ENCODE measurements around the gene SETSIP.

The SETSIP gene

DNA sequence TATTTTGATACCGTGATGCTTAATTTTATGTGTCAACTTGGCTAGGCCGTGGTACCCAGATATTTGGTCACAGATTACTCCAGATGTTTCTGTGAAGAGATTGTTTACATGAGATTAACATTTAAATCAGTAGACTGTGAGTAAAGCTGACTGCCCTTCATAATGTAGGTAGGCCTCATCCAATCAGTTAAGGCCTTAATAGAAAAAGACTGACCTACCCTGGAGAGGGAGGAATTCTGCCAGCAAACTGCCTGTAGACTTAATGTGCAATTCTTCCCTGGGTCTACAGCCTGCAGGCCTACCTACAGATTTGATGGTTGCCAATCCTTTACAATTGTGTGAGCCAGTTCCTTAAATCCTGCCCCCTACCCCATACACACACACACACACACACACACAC is 4.3 kb downstream of the SETSIP start:
- Histone ChIP-seq H3K4me3 (no peak overlapping the region), H3K27me3 (no peaks in the 10 kb centered on the region), H3K9me3 (no peaks in the 10 kb centered on the region), H4K20me1 (no peaks in the 10 kb centered on the region), H3K4me1 (no peaks in the 10 kb centered on the region), H3K9ac (no peak overlapping the region), H3K36me3 (no peaks in the 10 kb centered on the region), H3K4me2 (no peak overlapping the region), H3K27ac (no peak overlapping the region)
- no peak for TF ChIP-seq Cebpa-rat (IDR thresholded peaks at IDR 0.05)

DNA sequence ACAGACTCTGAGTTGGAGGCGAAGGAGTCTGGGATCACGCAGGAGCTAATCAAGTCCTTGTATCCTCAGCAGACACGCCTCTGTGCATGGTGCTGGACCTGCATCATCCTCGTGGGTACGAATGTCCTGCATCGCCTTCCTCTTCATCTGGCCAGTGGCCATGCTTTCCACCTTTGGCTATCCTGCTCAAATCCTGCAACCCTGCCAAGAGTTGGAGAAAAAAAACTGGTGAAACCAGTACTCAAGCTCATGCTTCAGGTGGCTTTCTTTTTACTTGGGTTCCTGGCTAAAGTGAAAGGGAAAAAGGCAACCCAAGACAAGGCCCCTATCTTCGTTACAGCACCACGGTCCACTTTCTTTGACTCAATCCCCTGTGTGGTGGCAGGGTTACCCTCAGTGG is 8.9 kb downstream of the SETSIP start:
- TF ChIP-seq Cebpa-rat (IDR thresholded peaks at IDR 0.05): no peak
- Histone ChIP-seq H3K9ac (no peak overlapping the region), H3K36me3 (no peaks in the 10 kb centered on the region), H3K27ac (no peak overlapping the region), H3K27me3 (no peaks in the 10 kb centered on the region), H3K4me2 (no peak overlapping the region), H4K20me1 (no peaks in the 10 kb centered on the region), H3K4me1 (no peaks in the 10 kb centered on the region), H3K4me3 (no peak overlapping the region), H3K9me3 (no peaks in the 10 kb centered on the region)

DNA sequence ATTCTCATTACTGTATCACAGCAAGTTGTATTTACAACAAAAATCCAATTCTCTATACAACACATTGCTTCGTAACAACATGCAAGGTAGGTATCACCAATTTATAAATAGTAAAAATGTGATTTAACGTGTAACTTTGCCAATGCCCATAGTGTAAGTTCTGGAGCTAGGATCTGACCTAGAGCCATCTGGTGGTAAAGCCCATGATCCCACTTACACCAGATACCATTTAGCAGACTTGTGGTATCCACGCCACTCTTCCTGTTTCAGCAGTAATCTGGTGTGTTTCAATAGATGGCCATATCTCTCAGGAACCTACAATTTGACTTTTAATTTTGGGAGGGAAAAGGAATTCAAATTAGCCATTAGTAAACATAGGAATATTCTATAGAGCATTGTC is 10.2 kb downstream of the SETSIP start:
- Histone ChIP-seq H4K20me1 (no peaks in the 10 kb centered on the region), H3K4me1 (no peaks in the 10 kb centered on the region), H3K36me3 (no peaks in the 10 kb centered on the region), H3K27me3 (no peaks in the 10 kb centered on the region), H3K9me3 (no peaks in the 10 kb centered on the region), H3K4me3 (no peak overlapping the region), H3K4me2 (no peak overlapping the region), H3K9ac (no peak overlapping the region), H3K27ac (no peak overlapping the region)
- no peak for TF ChIP-seq Cebpa-rat (IDR thresholded peaks at IDR 0.05)

DNA sequence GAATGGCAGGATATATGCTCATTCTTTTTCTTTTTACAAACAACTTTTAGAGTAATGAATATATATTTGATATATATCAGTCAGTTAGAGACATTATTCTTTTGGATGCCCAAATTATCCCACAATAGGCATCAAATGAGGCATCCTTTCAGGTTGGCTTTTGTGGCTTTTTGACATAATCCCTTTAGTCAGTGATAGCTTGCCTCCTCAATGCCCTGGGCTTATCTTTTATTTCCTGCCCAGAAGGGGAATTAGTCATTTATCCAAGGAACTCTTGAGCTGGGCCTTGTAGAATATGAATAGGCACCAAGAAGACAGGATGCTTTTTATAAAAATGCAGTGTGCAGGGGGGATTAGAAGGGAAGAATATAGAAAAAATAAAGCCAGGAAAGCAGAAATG is 23.3 kb downstream of the SETSIP start:
- Histone ChIP-seq H3K9me3 (no peaks in the 10 kb centered on the region), H3K4me2 (no peak overlapping the region), H3K4me3 (no peak overlapping the region), H3K27me3 (no peaks in the 10 kb centered on the region), H3K4me1 (no peaks in the 10 kb centered on the region), H3K27ac (no peak overlapping the region), H3K9ac (no peak overlapping the region), H3K36me3 (no peaks in the 10 kb centered on the region), H4K20me1 (no peaks in the 10 kb centered on the region)
- TF ChIP-seq Cebpa-rat (IDR thresholded peaks at IDR 0.05): no peak

DNA sequence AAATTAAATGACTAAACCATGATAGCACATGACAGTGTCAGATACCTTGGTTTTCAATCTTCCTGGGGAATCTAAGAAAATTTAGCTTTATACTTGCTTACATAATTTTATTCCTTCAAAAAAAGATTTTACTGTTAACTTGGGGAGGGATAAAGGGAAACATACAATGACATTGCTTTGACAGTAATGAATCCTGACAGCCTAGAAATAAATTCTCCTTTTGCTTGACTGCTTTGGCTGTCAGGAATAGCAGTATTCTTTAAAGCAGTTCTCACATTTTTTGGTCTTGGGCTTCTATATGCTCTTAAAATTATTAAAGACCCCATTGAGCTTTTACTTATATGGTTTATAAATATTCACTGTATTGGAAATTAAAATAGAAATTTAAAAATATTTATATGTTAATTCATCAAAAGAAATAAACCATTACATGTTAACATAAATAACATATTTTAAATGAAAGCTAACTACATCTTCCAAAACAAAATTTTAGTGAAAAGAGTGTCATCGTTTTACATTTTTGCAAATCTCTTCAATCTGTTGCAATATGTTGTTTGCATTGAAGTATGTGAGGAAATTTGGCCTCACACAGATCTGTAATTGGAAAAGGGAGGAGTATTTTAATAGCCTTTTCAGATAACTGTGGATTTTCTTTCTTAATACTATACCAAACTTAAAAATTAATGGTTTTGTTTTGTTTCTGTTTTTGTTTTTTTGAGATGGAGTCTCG is 29.3 kb downstream of the SETSIP start:
- no peak overlapping the region for H3K4me3 ChIP-seq
- H3K27ac ChIP-seq: no peak overlapping the region
- H3K4me1 ChIP-seq: no peaks in the 10 kb centered on the region
- H4K20me1 ChIP-seq: no peaks in the 10 kb centered on the region
- H3K27me3 ChIP-seq: no peaks in the 10 kb centered on the region
- no peaks in the 10 kb centered on the region for H3K9me3 ChIP-seq
- H3K4me2 ChIP-seq: no peak overlapping the region
- no peak for TF ChIP-seq Cebpa-rat (IDR thresholded peaks at IDR 0.05)
- no peaks in the 10 kb centered on the region for H3K36me3 ChIP-seq
- H3K9ac ChIP-seq: no peak overlapping the region

DNA sequence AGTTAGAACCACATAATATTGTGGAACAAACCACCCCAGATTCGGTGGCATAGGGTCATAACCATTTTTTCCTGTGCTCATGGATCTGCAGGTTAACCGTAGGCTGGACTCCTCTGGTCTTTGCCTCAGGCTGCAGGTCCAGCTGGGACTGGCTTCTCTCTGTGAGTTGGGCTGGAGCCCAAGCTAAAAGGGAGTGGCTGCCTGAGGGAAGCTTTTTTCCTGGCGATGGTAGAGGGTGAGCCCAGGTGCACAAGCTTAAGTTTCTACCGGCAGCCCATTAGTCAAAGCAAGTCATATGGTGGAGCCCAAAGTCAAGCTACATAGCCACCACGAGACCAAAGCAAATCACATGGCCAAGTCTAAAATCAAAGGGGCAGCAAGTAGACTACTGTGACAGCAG is 31.6 kb downstream of the SETSIP start:
- Histone ChIP-seq H3K9me3 (no peaks in the 10 kb centered on the region), H4K20me1 (no peaks in the 10 kb centered on the region), H3K9ac (no peak overlapping the region), H3K4me1 (no peaks in the 10 kb centered on the region), H3K4me2 (no peak overlapping the region), H3K36me3 (no peaks in the 10 kb centered on the region), H3K27me3 (no peaks in the 10 kb centered on the region), H3K4me3 (no peak overlapping the region), H3K27ac (no peak overlapping the region)
- no peak for TF ChIP-seq Cebpa-rat (IDR thresholded peaks at IDR 0.05)

DNA sequence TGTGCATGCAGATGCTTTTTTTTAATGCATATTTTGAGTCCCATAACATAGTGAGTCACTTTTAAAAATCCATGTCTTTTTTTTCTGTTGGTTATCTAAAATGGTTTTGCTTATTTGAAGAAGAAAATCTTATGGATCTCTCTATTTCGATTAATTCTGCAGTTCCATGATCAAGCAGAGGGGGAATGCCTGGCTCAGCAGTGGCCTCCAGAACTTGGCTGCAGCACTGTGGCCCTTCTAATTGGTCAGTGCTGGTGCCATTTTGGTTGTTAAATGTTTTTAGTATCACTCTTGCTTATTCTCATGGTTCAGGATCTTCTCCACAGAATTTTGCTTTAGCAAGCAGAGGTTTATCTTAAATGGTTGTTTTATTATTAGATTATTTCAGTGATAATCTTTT is 34.2 kb downstream of the SETSIP start:
- H4K20me1 ChIP-seq: no peaks in the 10 kb centered on the region
- H3K27ac ChIP-seq: no peak overlapping the region
- no peak overlapping the region for H3K4me3 ChIP-seq
- no peaks in the 10 kb centered on the region for H3K4me1 ChIP-seq
- H3K9ac ChIP-seq: no peak overlapping the region
- no peak for TF ChIP-seq Cebpa-rat (IDR thresholded peaks at IDR 0.05)
- no peaks in the 10 kb centered on the region for H3K36me3 ChIP-seq
- H3K27me3 ChIP-seq: no peaks in the 10 kb centered on the region
- H3K9me3 ChIP-seq: no peaks in the 10 kb centered on the region
- H3K4me2 ChIP-seq: no peak overlapping the region

DNA sequence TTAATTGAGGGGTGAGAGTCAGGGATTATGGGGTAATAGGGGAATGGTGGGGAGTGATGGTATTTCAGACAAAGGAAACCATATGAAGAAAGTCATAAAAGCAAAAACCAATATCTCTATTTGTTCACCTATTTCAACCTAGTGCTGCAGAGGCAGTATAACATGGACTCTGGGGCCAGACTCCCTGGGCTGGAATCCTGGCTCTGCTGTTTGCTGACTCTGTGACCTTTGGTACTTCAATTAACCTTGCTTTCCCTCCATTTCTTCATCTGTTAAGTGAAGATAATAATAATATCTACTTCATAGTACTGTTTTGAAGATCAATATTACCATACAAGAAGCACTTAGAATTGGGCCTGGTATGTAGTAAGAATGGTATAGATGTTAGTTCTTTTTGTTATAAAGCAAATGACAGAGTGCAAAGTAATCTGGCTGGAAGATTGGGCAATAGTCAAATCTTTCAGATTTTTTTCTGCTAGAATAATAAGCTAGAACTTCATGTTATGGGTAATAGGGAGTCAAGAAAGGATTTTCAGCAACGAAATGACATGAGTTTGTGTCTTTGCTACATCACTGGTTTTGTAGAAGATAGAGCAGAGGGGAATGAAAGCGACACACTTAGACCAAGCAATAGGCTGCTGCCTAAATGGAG is 36.4 kb downstream of the SETSIP start:
- H3K9me3 ChIP-seq: no peaks in the 10 kb centered on the region

DNA sequence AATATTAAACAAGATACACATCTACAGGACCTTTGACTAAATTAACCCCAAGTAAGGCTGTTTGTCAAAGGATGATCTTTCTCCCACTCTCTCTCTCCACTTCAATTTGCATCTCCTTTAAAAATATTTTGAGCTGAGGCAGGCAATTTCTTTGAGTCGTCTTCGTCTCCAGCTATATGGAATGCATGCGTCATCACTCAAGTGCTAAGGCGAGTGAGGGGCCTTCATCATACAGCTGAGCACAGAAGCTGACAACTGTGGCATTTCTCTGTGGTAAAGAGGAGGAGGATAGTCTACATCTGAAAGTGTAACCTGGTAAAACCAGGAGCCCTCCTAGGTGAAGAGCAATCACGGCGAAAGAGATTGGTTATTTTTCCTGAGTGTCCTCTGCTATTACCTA is 37.8 kb downstream of the SETSIP start:
- TF ChIP-seq Cebpa-rat (IDR thresholded peaks at IDR 0.05): no peak
- no peak overlapping the region for H3K9ac ChIP-seq
- no peaks in the 10 kb centered on the region for H3K9me3 ChIP-seq
- no peaks in the 10 kb centered on the region for H4K20me1 ChIP-seq
- peaks cover 5% of the 10 kb centered on the region; the same call in 1 of the 2 replicates for H3K27me3 ChIP-seq
- H3K4me2 ChIP-seq: no peak overlapping the region
- no peaks in the 10 kb centered on the region for H3K4me1 ChIP-seq
- no peaks in the 10 kb centered on the region for H3K36me3 ChIP-seq
- H3K27ac ChIP-seq: no peak overlapping the region
- H3K4me3 ChIP-seq: no peak overlapping the region

More for the DNA sequence above, 36.4 kb downstream of the SETSIP start:
- Histone ChIP-seq H3K4me2 (no peak overlapping the region), H3K36me3 (no peaks in the 10 kb centered on the region), H3K27ac (no peak overlapping the region), H3K4me3 (no peak overlapping the region), H3K4me1 (no peaks in the 10 kb centered on the region), H3K9ac (no peak overlapping the region), H3K27me3 (no peaks in the 10 kb centered on the region), H4K20me1 (no peaks in the 10 kb centered on the region)
- TF ChIP-seq Cebpa-rat (IDR thresholded peaks at IDR 0.05): no peak

DNA sequence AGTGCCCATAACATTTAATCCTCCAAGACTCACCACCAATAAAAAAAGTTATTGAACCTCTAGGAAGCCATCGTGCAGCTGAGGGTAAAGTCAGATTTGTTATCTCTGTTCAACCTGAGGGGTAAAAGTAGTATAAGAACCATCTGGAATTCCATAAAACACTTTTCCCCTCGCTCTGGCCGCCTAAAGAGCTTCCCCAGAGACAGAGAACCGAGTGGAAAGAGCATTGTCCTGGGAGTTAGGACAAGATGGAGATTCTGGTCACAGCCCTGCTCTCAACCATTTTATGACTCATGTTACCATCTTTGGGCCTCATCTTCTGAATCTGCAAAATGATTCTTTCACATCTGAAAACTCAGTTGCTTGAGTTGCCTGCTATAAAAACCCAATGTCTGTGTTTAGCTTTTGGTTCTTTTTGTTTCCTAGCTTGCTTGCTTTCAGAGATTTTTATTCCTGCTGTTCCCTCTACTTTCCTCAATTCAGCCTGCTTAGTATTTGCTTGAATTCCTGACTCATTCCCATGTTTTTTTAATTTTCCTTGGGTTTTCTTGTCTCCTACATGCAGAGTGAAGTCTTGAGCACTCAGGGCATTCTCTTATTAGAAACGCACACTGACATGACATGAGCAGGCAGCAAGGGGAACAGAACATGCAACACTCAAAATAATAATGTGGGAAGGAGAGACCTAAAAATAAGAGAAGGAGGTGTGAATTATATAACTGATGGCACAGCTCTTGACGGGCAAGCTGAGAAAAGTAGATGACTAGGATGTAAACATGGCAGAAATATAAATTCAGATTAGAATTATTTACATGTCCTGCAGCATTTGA is 43.7 kb downstream of the SETSIP start:
- TF ChIP-seq Cebpa-rat (IDR thresholded peaks at IDR 0.05): no peak
- Histone ChIP-seq H3K27ac (no peak overlapping the region), H3K36me3 (no peaks in the 10 kb centered on the region), H3K4me1 (peaks cover 12% of the 10 kb centered on the region; the same call in 1 of the 2 replicates), H3K4me3 (no peak overlapping the region), H3K9me3 (peaks cover 28% of the 10 kb centered on the region), H4K20me1 (no peaks in the 10 kb centered on the region), H3K9ac (no peak overlapping the region), H3K4me2 (no peak overlapping the region), H3K27me3 (peaks cover 50% of the 10 kb centered on the region)

Data from BLaER1 (cell line).